Ovary (tissue), 9 donors: ENCODE results near the gene COL17A1. TPM values are rescaled to one million over a fixed set of nuclear protein-coding genes. Genes with fewer than 3 reads are reported as not detected.

Experiments used
- DNase-seq, 5 donors: peaks; one replicate each; pipeline ENCODE4 v3.0.0-alpha.2; 2019 to 2020
- H3K27ac ChIP-seq, 2 donors: fragments of 200-600 bp; one replicate each; pipeline versions ENCODE4 v1.5.1 to v1.8.0; 2019 to 2022
- H3K27me3 ChIP-seq: fragments of 200-600 bp; one replicate; pipeline ENCODE4 v1.8.0; 2022
- H3K36me3 ChIP-seq: fragments of 200-600 bp; sonication (generic); one replicate; pipeline ENCODE4 v1.5.1; 2019
- H3K4me1 ChIP-seq: one replicate; pipeline ENCODE4 v1.8.1; 2013; ENCODE audit warnings: mild to moderate bottlenecking, moderate library complexity; ENCODE audit not compliant: insufficient read depth
- H3K4me3 ChIP-seq: fragments of 200-600 bp; sonication (generic); one replicate; pipeline ENCODE4 v1.5.1; 2017
- H3K9me3 ChIP-seq, 2 donors: fragments of 200-600 bp in 1 of 2; sonication (generic) in 1 of 2; one replicate each; pipeline versions ENCODE4 v1.5.1 to v1.8.1; 2013 to 2019; ENCODE audit warnings: mild to moderate bottlenecking in 1 of 2, moderate library complexity in 1 of 2
- EP300 ChIP-seq: sonication (generic); formaldehyde crosslinking; IDR thresholded peaks from one replicate; pipeline ENCODE4 v1.6.1; 2017; ENCODE audit warnings: antibody characterized with exemption
- POLR2A ChIP-seq: fragments of 450-650 bp; IDR thresholded peaks from one replicate; pipeline ENCODE4 v1.6.1; 2017; ENCODE audit warnings: antibody characterized with exemption, mild to moderate bottlenecking, moderate library complexity
- WGBS, 3 donors: extraction: QIAGEN DNeasy Blood & Tissue Kit in 1 of 3; methylation state at CpG; one replicate each; pipeline versions ENCODE4 v1.1.5 to v1.1.7; 2013 to 2017; 5-methylcytosine and 5-hydroxymethylcytosine counted together
- intact Hi-C, 4 donors: fragments of 100-400 bp; cut with DNase I; formaldehyde crosslinking; loops; one replicate each; pipeline versions ENCODE4 v1.11.0 to v1.15.1; 2022 to 2023
- polyA plus RNA-seq, 2 donors: library from polyadenylated mRNA; stranded (reverse); fragments of 200-250 nt in 1 of 2; fragments of 350-450 nt in 1 of 2; fragmentation: Illumina TruSeq in 1 of 2; extraction: RNeasy Lipid Tissue Mini Kit (QIAGEN cat#74804) in 1 of 2; gene quantifications; one replicate each; pipeline ENCODE4 v1.2.3, GENCODE V29; 2013 to 2014
- total RNA-seq, 7 donors: library from RNA; depleted of rRNA in 2 of 7; stranded (reverse); fragments of >200 nt in 2 of 7; fragmentation: NEBNext Ultra II Directional in 3 of 7; extraction: Animal tissue kit (Norgen Biotek cat#: 25700) in 3 of 7; gene quantifications; one replicate each; pipeline versions ENCODE4 v1.1.0 to v1.2.4, GENCODE V29; 2016 to 2023
- TF ChIP-seq, protein P1 (sequence below), 3 donors: fragments of 450-650 bp in 2 of 3; fragments of 200-600 bp in 1 of 3; IDR thresholded peaks; one replicate each; pipeline versions ENCODE4 v1.5.1 to v1.8.0; 2016 to 2022; ENCODE audit warnings: antibody characterized with exemption in 3 of 3, mild to moderate bottlenecking in 1 of 3
- donor health status: DM: no; HTN: no; CAD: no; lungs with moderate emphysema.
- donor health status: DM: no; HTN: no; CAD: no.
- donor health status: Bipolar disorder and iron deficiency.
- donor health status: DM: yes; HTN: yes; CAD: no.
- donor health status: DM: no; HTN: no; CAD: no.
- donor health status: DM: yes; HTN: yes; CAD: no.

Gene COL17A1
- total and polyA plus RNA-seq, 9 donors, result 0.17 to 0.90 (median 0.46) TPM; not detected in 2

DNA sequence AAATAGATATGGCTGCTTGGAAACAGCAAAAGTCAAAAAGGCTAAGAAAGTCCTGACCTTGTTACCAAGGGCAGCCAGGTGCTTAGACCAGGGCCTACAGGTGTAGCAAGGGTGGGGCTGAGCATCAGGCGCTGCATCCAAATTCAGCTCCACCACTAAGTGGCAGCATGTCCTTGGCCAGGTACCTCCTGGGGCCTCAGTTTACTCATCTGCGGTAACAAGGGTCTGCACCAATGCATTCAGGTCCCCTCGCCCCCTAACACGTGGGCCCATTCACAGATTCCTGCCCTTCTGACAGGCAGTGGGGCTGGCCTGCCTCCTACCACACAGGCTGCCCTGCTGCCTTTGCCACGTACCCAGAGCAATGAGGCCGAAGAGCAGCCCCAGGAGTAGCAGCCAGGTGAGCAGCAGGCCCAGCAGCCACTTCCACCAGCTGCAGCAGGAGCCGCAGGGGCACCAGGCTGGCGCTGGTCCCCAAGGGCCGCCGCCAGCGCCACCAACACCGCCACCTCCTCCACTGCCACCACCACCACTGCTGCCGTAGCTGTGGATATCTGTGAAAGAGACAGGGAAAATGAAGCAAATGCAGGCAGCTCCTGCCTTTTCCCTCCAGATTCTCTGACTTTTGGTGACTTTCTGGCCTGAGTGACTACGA, 28.9 kb downstream of the COL17A1 start:
- DNase-seq, result no peak
- no peaks in the 10 kb centered on the region for H3K36me3 ChIP-seq
- TF ChIP-seq, protein P1, sequence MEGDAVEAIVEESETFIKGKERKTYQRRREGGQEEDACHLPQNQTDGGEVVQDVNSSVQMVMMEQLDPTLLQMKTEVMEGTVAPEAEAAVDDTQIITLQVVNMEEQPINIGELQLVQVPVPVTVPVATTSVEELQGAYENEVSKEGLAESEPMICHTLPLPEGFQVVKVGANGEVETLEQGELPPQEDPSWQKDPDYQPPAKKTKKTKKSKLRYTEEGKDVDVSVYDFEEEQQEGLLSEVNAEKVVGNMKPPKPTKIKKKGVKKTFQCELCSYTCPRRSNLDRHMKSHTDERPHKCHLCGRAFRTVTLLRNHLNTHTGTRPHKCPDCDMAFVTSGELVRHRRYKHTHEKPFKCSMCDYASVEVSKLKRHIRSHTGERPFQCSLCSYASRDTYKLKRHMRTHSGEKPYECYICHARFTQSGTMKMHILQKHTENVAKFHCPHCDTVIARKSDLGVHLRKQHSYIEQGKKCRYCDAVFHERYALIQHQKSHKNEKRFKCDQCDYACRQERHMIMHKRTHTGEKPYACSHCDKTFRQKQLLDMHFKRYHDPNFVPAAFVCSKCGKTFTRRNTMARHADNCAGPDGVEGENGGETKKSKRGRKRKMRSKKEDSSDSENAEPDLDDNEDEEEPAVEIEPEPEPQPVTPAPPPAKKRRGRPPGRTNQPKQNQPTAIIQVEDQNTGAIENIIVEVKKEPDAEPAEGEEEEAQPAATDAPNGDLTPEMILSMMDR (IDR thresholded peaks at IDR 0.05), result no peak
- no peak for TF ChIP-seq EP300
- TF ChIP-seq POLR2A, result no peak
- no peak overlapping the region for H3K27ac ChIP-seq
- intact Hi-C loops, result no loop called here
- H3K4me3 ChIP-seq, result no peak overlapping the region
- no peaks in the 10 kb centered on the region for H3K4me1 ChIP-seq
- WGBS, 3 donors, result 84 to 88% (median 87%) methylated on average over 14 of the region's 14 CpGs
- no peaks in the 10 kb centered on the region for H3K27me3 ChIP-seq
- H3K9me3 ChIP-seq, result no peaks in the 10 kb centered on the region

- DNase-seq, result no peak
- no peak overlapping the region for H3K27ac ChIP-seq
- intact Hi-C loops, result no loop called here
Observed at GRCh38 chr10:104054430-104054829, 31.2 kb downstream of the COL17A1 start.

DNA sequence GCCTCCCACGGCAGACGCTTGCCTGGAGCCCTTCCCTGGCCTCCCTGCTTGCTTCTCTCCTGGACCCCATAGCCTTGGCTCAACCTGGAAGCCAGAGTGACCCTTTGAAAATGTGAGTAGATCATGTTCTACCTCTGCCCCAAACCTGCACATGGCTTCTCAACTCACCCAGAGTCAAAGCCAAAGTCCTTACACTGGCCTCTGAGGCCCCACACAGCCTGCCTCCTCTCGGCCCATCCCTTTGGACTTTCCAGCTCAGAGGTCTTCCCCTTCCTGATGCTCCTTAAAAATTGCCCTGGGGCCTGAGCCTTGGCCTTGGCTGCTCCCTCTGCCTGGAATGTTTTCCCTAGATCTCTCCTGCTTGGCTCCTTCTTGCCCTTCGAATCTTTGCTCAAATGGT, 32.5 kb downstream of the COL17A1 start:
- Histone ChIP-seq H3K27ac (no peak overlapping the region), H3K4me1 (no peaks in the 10 kb centered on the region), H3K36me3 (no peaks in the 10 kb centered on the region), H3K4me3 (no peak overlapping the region), H3K27me3 (no peaks in the 10 kb centered on the region), H3K9me3 (no peaks in the 10 kb centered on the region)
- DNase-seq, result no peak
- 84 to 88% (median 86%) methylated on average over 4 of the region's 4 CpGs for WGBS, 3 donors
- TF ChIP-seq EP300 (no peak), POLR2A (no peak)
- TF ChIP-seq, protein P1 (IDR thresholded peaks at IDR 0.05), result no peak
- intact Hi-C loops, result no loop called here

More at GRCh38 chr10:104054430-104054829, 31.2 kb downstream of the COL17A1 start:
- Histone ChIP-seq H3K4me3 (no peak overlapping the region), H3K27me3 (no peaks in the 10 kb centered on the region), H3K9me3 (no peaks in the 10 kb centered on the region), H3K4me1 (no peaks in the 10 kb centered on the region), H3K36me3 (no peaks in the 10 kb centered on the region)
- WGBS, 3 donors, result 50 to 61% (median 53%) methylated on average over 8 of the region's 8 CpGs
- TF ChIP-seq EP300 (no peak), POLR2A (no peak)
- TF ChIP-seq, protein P1 (IDR thresholded peaks at IDR 0.05), result no peak

DNA sequence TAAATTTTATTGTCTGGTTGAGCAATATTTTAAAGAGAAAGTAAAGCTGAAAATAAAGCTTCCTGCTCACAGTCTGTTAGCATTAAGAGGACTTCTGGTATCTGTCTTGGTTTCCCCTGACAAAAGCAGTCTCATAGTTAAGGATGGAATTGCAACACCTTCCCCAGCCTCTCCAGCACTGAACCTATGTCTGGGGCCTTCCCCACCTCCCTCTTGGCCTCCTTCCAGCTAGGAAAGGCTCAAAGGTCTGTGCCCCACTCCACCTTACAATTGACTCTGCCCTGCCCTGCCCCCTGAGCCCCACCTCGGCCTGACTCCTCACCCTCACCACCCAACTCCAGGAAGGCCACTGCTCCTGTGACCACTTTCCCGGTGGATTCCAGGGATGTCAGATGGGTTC, 33.2 kb downstream of the COL17A1 start:
- Histone ChIP-seq H3K27ac (no peak overlapping the region), H3K4me3 (no peak overlapping the region), H3K27me3 (no peaks in the 10 kb centered on the region), H3K36me3 (no peaks in the 10 kb centered on the region), H3K4me1 (no peaks in the 10 kb centered on the region), H3K9me3 (no peaks in the 10 kb centered on the region)
- TF ChIP-seq EP300 (no peak), POLR2A (no peak)
- TF ChIP-seq, protein P1 (IDR thresholded peaks at IDR 0.05), result no peak
- intact Hi-C loops, result no loop called here
- 88 to 91% (median 90%) methylated on average over 2 of the region's 2 CpGs for WGBS, 3 donors
- no peak for DNase-seq
